Neural progenitor cell (in vitro differentiated cells): ENCODE data around the gene ACBD6.

Source experiments
- CTCF ChIP-seq: fragments of 200-600 bp; sonication (generic); IDR thresholded peaks from 2 replicates; pipeline ENCODE4 v1.5.1; 2017; ENCODE audit warnings: antibody characterized with exemption, mild to moderate bottlenecking
- EZH2 ChIP-seq: fragments of 200-600 bp; sonication (generic); IDR thresholded peaks from 2 replicates; pipeline ENCODE4 v1.6.1; 2017; ENCODE audit warnings: antibody characterized with exemption, mild to moderate bottlenecking, moderate library complexity
- EZH2phosphoT487 ChIP-seq: fragments of 200-600 bp; sonication (generic); IDR thresholded peaks from 2 replicates; pipeline ENCODE4 v1.6.1; 2017; ENCODE audit warnings: antibody characterized with exemption

GRCh38 chr1:180381184-180381580 is 121.2 kb downstream of the ACBD6 start:
- TF ChIP-seq CTCF (no peak), EZH2 (no peak), EZH2phosphoT487 (no peak)
